H1 (cell line): ENCODE data around the gene CAMKK1. TPM values are rescaled to one million over a fixed set of nuclear protein-coding genes. Genes with fewer than 3 reads are reported as not detected.

Source experiments
- CTCF ChIA-PET: fragments of 300-600 bp; sonication (Branson Sonifier 250); formaldehyde crosslinking; loops from one replicate; lab custom pipeline; 2021; ENCODE audit not compliant: partially characterized antibody; lab: Charles Lee
- POLR2A ChIA-PET: fragments of 300-600 bp; sonication (Branson Sonifier 250); formaldehyde crosslinking; loops from one replicate; lab custom pipeline; 2021; ENCODE audit warnings: inconsistent platforms; ENCODE audit not compliant: partially characterized antibody; lab: Charles Lee
- DNase-seq, 2 experiments: peaks; one replicate each; pipeline versions ENCODE4 v3.0.0 to v3.0.0-alpha.2; 2010 to 2022; ENCODE audit warnings: low spot score in 2 of 2, low read depth in 1 of 2, mixed read lengths in 1 of 2
- FAIRE-seq: peaks from 2 replicates; lab custom pipeline; 2011; peaks lifted over from hg19 to GRCh38; lab: Jason Lieb, UNC
- H2AFZ ChIP-seq: 2 replicates; pipeline ENCODE4 v1.8.1; 2012; ENCODE audit warnings: low read length, inconsistent platforms
- H2AK5ac ChIP-seq: 2 replicates; pipeline ENCODE4 v1.6.1; 2013; ENCODE audit warnings: low read depth, low read length
- H2BK120ac ChIP-seq: replicated peaks from 2 replicates; pipeline ENCODE3; 2013; ENCODE audit warnings: low read depth, low read length, inconsistent platforms
- H2BK12ac ChIP-seq: 2 replicates; pipeline ENCODE4 v1.6.1; 2013; ENCODE audit warnings: low read depth, low read length
- H2BK15ac ChIP-seq: 2 replicates; pipeline ENCODE4 v1.6.1; 2013; ENCODE audit warnings: low read length
- H2BK20ac ChIP-seq: 2 replicates; pipeline ENCODE4 v1.6.1; 2013; ENCODE audit warnings: low read length
- H2BK5ac ChIP-seq: 2 replicates; pipeline ENCODE4 v1.6.1; 2013; ENCODE audit warnings: low read depth, low read length
- H3K14ac ChIP-seq: 2 replicates; pipeline ENCODE4 v1.6.1; 2013; ENCODE audit warnings: inconsistent platforms; ENCODE audit not compliant: insufficient read length
- H3K18ac ChIP-seq: 2 replicates; pipeline ENCODE4 v1.6.1; 2013; ENCODE audit warnings: low read length; ENCODE audit errors: extremely low read depth
- H3K23ac ChIP-seq: 2 replicates; pipeline ENCODE4 v1.6.1; 2013; ENCODE audit warnings: inconsistent platforms; ENCODE audit not compliant: insufficient read length
- H3K23me2 ChIP-seq: 2 replicates; pipeline ENCODE4 v1.6.1; 2013; ENCODE audit warnings: low read depth, low read length
- H3K27ac ChIP-seq: 2 replicates; pipeline ENCODE4 v1.6.1; 2011; ENCODE audit warnings: low read depth, low read length, inconsistent platforms
- H3K27me3 ChIP-seq, 4 experiments: replicated peaks in 1 of 4; 1 replicate in 1 of 4; 2 replicates in 3 of 4; pipeline versions ENCODE4 v1.6.1 to v1.8.1; 2011 to 2013; ENCODE audit warnings: low read length in 3 of 4, mild to moderate bottlenecking in 3 of 4, inconsistent platforms in 2 of 4, mixed read lengths in 2 of 4, moderate library complexity in 1 of 4; ENCODE audit not compliant: control insufficient read depth in 3 of 4, insufficient read depth in 3 of 4; ENCODE audit errors: extremely low read depth in 1 of 4
- H3K36me3 ChIP-seq, 4 experiments: 2 replicates each; pipeline versions ENCODE4 v1.6.1 to v1.8.1; 2011 to 2013; ENCODE audit warnings: mild to moderate bottlenecking in 4 of 4, low read length in 3 of 4, moderate library complexity in 2 of 4, control low read depth in 1 of 4, inconsistent platforms in 1 of 4; ENCODE audit not compliant: insufficient read depth in 4 of 4, control insufficient read depth in 2 of 4
- H3K4ac ChIP-seq: replicated peaks from 2 replicates; pipeline ENCODE3; 2013; ENCODE audit warnings: low read length, low read depth, mixed read lengths, inconsistent platforms; ENCODE audit not compliant: insufficient read length
- H3K4me1 ChIP-seq, 4 experiments: replicated peaks in 1 of 4; 1 replicate in 1 of 4; 2 replicates in 3 of 4; pipeline versions ENCODE4 v1.6.1 to v1.8.1; 2011 to 2013; ENCODE audit warnings: low read length in 3 of 4, inconsistent platforms in 2 of 4, mixed read lengths in 1 of 4; ENCODE audit not compliant: insufficient read depth in 4 of 4, control insufficient read depth in 3 of 4
- H3K4me2 ChIP-seq, 2 experiments: 2 replicates each; pipeline versions ENCODE4 v1.6.1 to v1.8.1; 2011 to 2013; ENCODE audit warnings: low read depth in 2 of 2, low read length in 2 of 2, control low read depth in 1 of 2, inconsistent platforms in 1 of 2, mild to moderate bottlenecking in 1 of 2; ENCODE audit not compliant: insufficient read depth in 1 of 2
- H3K4me3 ChIP-seq, 4 experiments: fragments of 200-600, 300-600 bp in 1 of 4; sonication (generic), shearing (Covaris generic), sonication (Bioruptor Twin) in 1 of 4; 2 replicates each; pipeline versions ENCODE4 v1.5.1 to v1.8.1; 2011 to 2016; ENCODE audit warnings: low read length in 4 of 4, low read depth in 3 of 4, control low read depth in 2 of 4, inconsistent platforms in 2 of 4, mild to moderate bottlenecking in 2 of 4, mixed read lengths in 1 of 4, moderate library complexity in 1 of 4; ENCODE audit not compliant: insufficient read depth in 2 of 4; ENCODE audit errors: extremely low read depth in 1 of 4
- H3K56ac ChIP-seq: replicated peaks from 2 replicates; pipeline ENCODE3; 2013; ENCODE audit warnings: low read depth, mild to moderate bottlenecking, mixed read lengths, low read length, inconsistent platforms; ENCODE audit not compliant: insufficient read length
- H3K79me1 ChIP-seq: 2 replicates; pipeline ENCODE4 v1.6.1; 2013; ENCODE audit warnings: low read depth, low read length, control low read depth
- H3K79me2 ChIP-seq, 2 experiments: 2 replicates each; pipeline versions ENCODE4 v1.6.1 to v1.8.1; 2012 to 2013; ENCODE audit warnings: low read length in 2 of 2, mild to moderate bottlenecking in 2 of 2, inconsistent platforms in 1 of 2; ENCODE audit not compliant: insufficient read depth in 2 of 2, control insufficient read depth in 1 of 2
- H3K9ac ChIP-seq, 4 experiments: replicated peaks in 1 of 4; 1 replicate in 1 of 4; 2 replicates in 3 of 4; pipeline versions ENCODE4 v1.6.1 to v1.8.1; 2011 to 2013; ENCODE audit warnings: low read depth in 3 of 4, low read length in 3 of 4, control low read depth in 2 of 4, mild to moderate bottlenecking in 2 of 4, moderate library complexity in 2 of 4, inconsistent platforms in 1 of 4; ENCODE audit errors: extremely low read depth in 1 of 4
- H3K9me3 ChIP-seq, 2 experiments: 2 replicates each; pipeline versions ENCODE4 v1.6.1 to v1.8.1; 2012 to 2013; ENCODE audit warnings: mild to moderate bottlenecking in 2 of 2, moderate library complexity in 2 of 2, control low read depth in 1 of 2, inconsistent platforms in 1 of 2, low read depth in 1 of 2, low read length in 1 of 2, mixed read lengths in 1 of 2; ENCODE audit not compliant: insufficient read depth in 2 of 2
- H4K20me1 ChIP-seq, 2 experiments: replicated peaks in 1 of 2; 2 replicates each; pipeline versions ENCODE3 to v1.8.1; 2011 to 2013; ENCODE audit warnings: inconsistent platforms in 2 of 2, low read length in 2 of 2, mild to moderate bottlenecking in 1 of 2; ENCODE audit not compliant: insufficient read depth in 2 of 2, control insufficient read depth in 1 of 2
- H4K5ac ChIP-seq: 2 replicates; pipeline ENCODE4 v1.6.1; 2013; ENCODE audit warnings: low read length, low read depth, mixed read lengths, inconsistent platforms; ENCODE audit not compliant: insufficient read length
- H4K8ac ChIP-seq: 2 replicates; pipeline ENCODE4 v1.8.0; 2013; ENCODE audit warnings: mild to moderate bottlenecking, moderate library complexity, low read length, inconsistent platforms; ENCODE audit not compliant: insufficient read depth; ENCODE audit errors: extremely low read depth
- H4K91ac ChIP-seq: replicated peaks from 2 replicates; pipeline ENCODE3; 2013; ENCODE audit warnings: low read length, mixed read lengths, inconsistent platforms; ENCODE audit not compliant: insufficient read length
- BCL11A ChIP-seq, 2 experiments: IDR thresholded peaks; one replicate each; pipeline ENCODE4 v1.6.1; 2011; ENCODE audit warnings: low read depth in 2 of 2, low read length in 2 of 2, mild to moderate bottlenecking in 2 of 2
- EP300 ChIP-seq, 2 experiments: IDR thresholded peaks; 1 replicate in 1 of 2; 2 replicates in 1 of 2; pipeline ENCODE4 v1.6.1; 2011 to 2012; ENCODE audit warnings: low read depth in 2 of 2, low read length in 2 of 2, mild to moderate bottlenecking in 2 of 2, borderline replicate concordance in 1 of 2, inconsistent platforms in 1 of 2, moderate library complexity in 1 of 2
- KDM4A ChIP-seq: IDR thresholded peaks from one replicate; pipeline ENCODE4 v1.7.1; 2012; ENCODE audit warnings: low read depth, mild to moderate bottlenecking, moderate library complexity, low read length, inconsistent platforms; ENCODE audit not compliant: severe bottlenecking
- KDM5A ChIP-seq: fragments of 200-600 bp; IDR thresholded peaks from 2 replicates; pipeline ENCODE4 v1.7.1; 2012; ENCODE audit warnings: mild to moderate bottlenecking, low read length, inconsistent platforms, mixed read lengths
- POLR2A ChIP-seq, 2 experiments: IDR thresholded peaks; 1 replicate in 1 of 2; 2 replicates in 1 of 2; pipeline ENCODE4 v1.6.1; 2011; ENCODE audit warnings: low read depth in 2 of 2, low read length in 2 of 2, mild to moderate bottlenecking in 2 of 2; ENCODE audit errors: control extremely low read depth in 1 of 2
- RXRA ChIP-seq: IDR thresholded peaks from 2 replicates; pipeline ENCODE4 v1.6.1; 2011; ENCODE audit warnings: low read depth, mild to moderate bottlenecking, low read length, moderate library complexity; ENCODE audit not compliant: insufficient read depth
- SRF ChIP-seq: IDR thresholded peaks from 2 replicates; pipeline ENCODE4 v1.6.1; 2011; ENCODE audit warnings: mild to moderate bottlenecking, low read depth, low read length, moderate library complexity
- YY1 ChIP-seq: IDR thresholded peaks from 2 replicates; pipeline ENCODE4 v1.6.1; 2011; ENCODE audit warnings: low read depth, mild to moderate bottlenecking, low read length
- WGBS, 2 experiments: shearing (Covaris generic) in 1 of 2; methylation state at CpG; one replicate each; pipeline versions ENCODE4 v1.1.6 to v1.1.7; 2013 to 2015; ENCODE audit warnings: low lambda C conversion rate in 2 of 2, mixed read lengths in 2 of 2, inconsistent platforms in 1 of 2, low coverage in 1 of 2, missing lambda C conversion rate in 1 of 2; ENCODE audit not compliant: insufficient replicate concordance in 2 of 2, insufficient coverage in 1 of 2, insufficient read length in 1 of 2; ENCODE audit errors: extremely low coverage in 1 of 2, missing lambda C conversion rate in 1 of 2; 5-methylcytosine and 5-hydroxymethylcytosine counted together
- polyA plus RNA-seq, 7 experiments: library from polyadenylated mRNA; depleted of rRNA in 3 of 7; stranded (reverse) in 5 of 7; unstranded in 2 of 7; fragments of >200 nt in 5 of 7; fragments of 200-250 nt in 2 of 7; gene quantifications; 1 replicate in 5 of 7; 2 replicates in 1 of 7; 4 replicates in 1 of 7; pipeline versions ENCODE4 v1.2.1 to v1.2.3, GENCODE V29; 2011 to 2013; ENCODE audit warnings: missing spikeins in 2 of 7, mixed read lengths in 2 of 7
- total RNA-seq: library from RNA; stranded (reverse); fragmentation: NEBNext Ultra II Directional; extraction: Animal tissue kit (Norgen Biotek cat#: 25700); gene quantifications from 2 replicates; pipeline ENCODE4 v1.2.1, GENCODE V29; 2021
- TF ChIP-seq, protein P1 (sequence below), 3 experiments: IDR thresholded peaks; 1 replicate in 2 of 3; 2 replicates in 1 of 3; pipeline versions ENCODE4 v1.5.1 to v1.6.1; 2011; ENCODE audit warnings: low read length in 3 of 3, mild to moderate bottlenecking in 3 of 3, inconsistent platforms in 2 of 3, low read depth in 1 of 3, moderate library complexity in 1 of 3; ENCODE audit not compliant: insufficient read depth in 1 of 3; ENCODE audit errors: control extremely low read depth in 1 of 3

CAMKK1 gene
- total and polyA plus RNA-seq, 2 of the 8 experiments (the other 6 are each of a cell fraction or from before 2014, with no cell fraction given), result 7.1 to 7.6 TPM

DNA sequence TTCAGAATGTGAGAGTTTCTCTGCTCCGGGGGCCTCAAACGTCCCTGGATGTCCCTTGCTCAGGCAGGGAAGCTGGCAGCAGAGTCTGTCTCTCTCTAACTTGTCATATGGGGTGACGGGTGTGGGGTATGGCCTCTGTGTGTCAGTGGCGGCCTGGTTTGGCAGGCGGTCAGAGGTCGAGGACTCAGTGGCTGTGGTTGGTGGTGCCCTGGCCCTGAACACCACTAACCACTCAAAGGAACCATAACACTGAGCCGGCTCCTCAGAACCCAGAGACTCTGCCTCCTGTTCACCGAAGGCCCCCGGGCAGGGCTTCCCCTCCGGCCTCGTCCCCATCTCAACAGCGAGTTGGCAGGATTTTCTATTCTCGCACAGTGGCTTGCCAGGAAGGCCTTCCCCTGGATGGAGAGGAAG lies 22.7 kb upstream of the CAMKK1 start:
- Histone ChIP-seq H3K4me1 (peaks cover 0 to 1% (median 0%) of the 10 kb centered on the region in 4 experiments; a peak in 1 of 7 replicates), H3K27me3 (no peaks in the 10 kb centered on the region), H3K18ac (no peak overlapping the region), H2BK120ac (no peak overlapping the region), H2AFZ (no peak overlapping the region), H4K91ac (no peak overlapping the region), H3K4ac (no peak overlapping the region), H2BK5ac (no peak overlapping the region), H3K23me2 (no peaks in the 10 kb centered on the region), H2AK5ac (no peak overlapping the region)
- DNase-seq (no peak), FAIRE-seq (no peak)
- 93% methylated on average over 13 of the region's 13 CpGs; no CpG with 5 or more reads in 1 of the 2 experiments for WGBS, 2 experiments
- no peak for TF ChIP-seq KDM4A
- no peak for TF ChIP-seq EP300 (IDR thresholded peaks at IDR 0.05; ENCODE audit: borderline replicate concordance in 1 of 2, low read depth in 2 of 2, low read length in 2 of 2)
- TF ChIP-seq, protein P1, sequence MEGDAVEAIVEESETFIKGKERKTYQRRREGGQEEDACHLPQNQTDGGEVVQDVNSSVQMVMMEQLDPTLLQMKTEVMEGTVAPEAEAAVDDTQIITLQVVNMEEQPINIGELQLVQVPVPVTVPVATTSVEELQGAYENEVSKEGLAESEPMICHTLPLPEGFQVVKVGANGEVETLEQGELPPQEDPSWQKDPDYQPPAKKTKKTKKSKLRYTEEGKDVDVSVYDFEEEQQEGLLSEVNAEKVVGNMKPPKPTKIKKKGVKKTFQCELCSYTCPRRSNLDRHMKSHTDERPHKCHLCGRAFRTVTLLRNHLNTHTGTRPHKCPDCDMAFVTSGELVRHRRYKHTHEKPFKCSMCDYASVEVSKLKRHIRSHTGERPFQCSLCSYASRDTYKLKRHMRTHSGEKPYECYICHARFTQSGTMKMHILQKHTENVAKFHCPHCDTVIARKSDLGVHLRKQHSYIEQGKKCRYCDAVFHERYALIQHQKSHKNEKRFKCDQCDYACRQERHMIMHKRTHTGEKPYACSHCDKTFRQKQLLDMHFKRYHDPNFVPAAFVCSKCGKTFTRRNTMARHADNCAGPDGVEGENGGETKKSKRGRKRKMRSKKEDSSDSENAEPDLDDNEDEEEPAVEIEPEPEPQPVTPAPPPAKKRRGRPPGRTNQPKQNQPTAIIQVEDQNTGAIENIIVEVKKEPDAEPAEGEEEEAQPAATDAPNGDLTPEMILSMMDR (IDR thresholded peaks at IDR 0.05; ENCODE audit: control extremely low read depth in 1 of 3, insufficient read depth in 1 of 3, low read depth in 1 of 3, low read length in 3 of 3), result no peak
- no peak for TF ChIP-seq KDM5A
- TF ChIP-seq POLR2A (IDR thresholded peaks at IDR 0.05; ENCODE audit: control extremely low read depth in 1 of 2, low read depth in 2 of 2, low read length in 2 of 2), result no peak
- TF ChIP-seq RXRA, result no peak
- no peak for TF ChIP-seq YY1
- TF ChIP-seq SRF, result no peak
- no peak for TF ChIP-seq BCL11A (IDR thresholded peaks at IDR 0.05; ENCODE audit: low read depth in 2 of 2, low read length in 2 of 2)
- TF ChIP-seq, all 59 proteins: peak for 0
- Histone ChIP-seq H3K14ac (no peak overlapping the region), H4K5ac (no peak overlapping the region), H3K4me3 (no peak overlapping the region), H2BK12ac (no peak overlapping the region), H4K8ac (no peak overlapping the region), H3K23ac (no peak overlapping the region), H3K9me3 (no peaks in the 10 kb centered on the region), H3K27ac (no peak overlapping the region), H3K4me2 (no peak overlapping the region), H2BK20ac (no peak overlapping the region), H3K79me1 (no peaks in the 10 kb centered on the region), H3K56ac (no peak overlapping the region), H3K9ac (no peak overlapping the region), H3K79me2 (no peaks in the 10 kb centered on the region), H4K20me1 (no peaks in the 10 kb centered on the region), H2BK15ac (no peak overlapping the region), H3K36me3 (no peaks in the 10 kb centered on the region)
- ChIA-PET POLR2A (no interaction called here), CTCF (interaction anchor here (0.6 to 7.4 kb wide), 11 partner anchors 9 to 1256 kb away, joined by 3 to 96 read pairs (median 10); partner anchors contain the start of gene NCBP3)
